ENCODE measurements around the gene BLVRA.
"Not testable (repeated sequence)": the region's sequence is repeated elsewhere in the genome, so short reads cannot be mapped to it uniquely, and the experiment has no call there.

Gene BLVRA

GRCh38 chr7:43808410-43808809 is 49.9 kb downstream of the BLVRA start:
- no peak for DNase-seq (ENCODE audit: low read depth)

- not testable (repeated sequence) for DNase-seq (ENCODE audit: low read depth)
These were observed 51.9 kb downstream of the BLVRA start for GRCh38 chr7:43810195-43810941.

- DNase-seq (ENCODE audit: low read depth): no peak
These were observed 56.9 kb downstream of the BLVRA start for GRCh38 chr7:43815373-43815772.

- DNase-seq (ENCODE audit: low read depth): not testable (repeated sequence)
These were observed 57.7 kb downstream of the BLVRA start for GRCh38 chr7:43816046-43816797.

- DNase-seq (ENCODE audit: low read depth): not testable (repeated sequence)
These were observed 64.9 kb downstream of the BLVRA start for GRCh38 chr7:43823425-43823824.

- no peak for DNase-seq (ENCODE audit: low read depth)
These were observed 65.5 kb downstream of the BLVRA start for GRCh38 chr7:43823941-43824340.

GRCh38 chr7:43824513-43824912 is 66.0 kb downstream of the BLVRA start:
- DNase-seq (ENCODE audit: low read depth): not testable (repeated sequence)

GRCh38 chr7:43824963-43825362 is 66.5 kb downstream of the BLVRA start:
- no peak for DNase-seq (ENCODE audit: low read depth)

- no peak for DNase-seq (ENCODE audit: low read depth)
These were observed 66.9 kb downstream of the BLVRA start for GRCh38 chr7:43825391-43825808.

- not testable (repeated sequence) for DNase-seq (ENCODE audit: low read depth)
These were observed 72.4 kb downstream of the BLVRA start for GRCh38 chr7:43830917-43831316.

- DNase-seq (ENCODE audit: low read depth): no peak
These were observed 76.2 kb downstream of the BLVRA start for GRCh38 chr7:43834463-43835251.

- no peak for DNase-seq (ENCODE audit: low read depth)
These were observed 79.8 kb downstream of the BLVRA start for GRCh38 chr7:43838201-43838658.

GRCh38 chr7:43843296-43843695 is 84.8 kb downstream of the BLVRA start:
- DNase-seq (ENCODE audit: low read depth): no peak

GRCh38 chr7:43844257-43844656 is 85.8 kb downstream of the BLVRA start:
- no peak for DNase-seq (ENCODE audit: low read depth)

GRCh38 chr7:43844662-43845061 is 86.2 kb downstream of the BLVRA start:
- no peak for DNase-seq (ENCODE audit: low read depth)

GRCh38 chr7:43847496-43847895 is 89.0 kb downstream of the BLVRA start:
- DNase-seq (ENCODE audit: low read depth): no peak

GRCh38 chr7:43849047-43849446 is 90.6 kb downstream of the BLVRA start:
- DNase-seq (ENCODE audit: low read depth): no peak

GRCh38 chr7:43850348-43851116 is 92.1 kb downstream of the BLVRA start:
- no peak for DNase-seq (ENCODE audit: low read depth)

- DNase-seq (ENCODE audit: low read depth): no peak
These were observed 93.3 kb downstream of the BLVRA start for GRCh38 chr7:43851805-43852204.

GRCh38 chr7:43855176-43855575 is 96.7 kb downstream of the BLVRA start:
- DNase-seq (ENCODE audit: low read depth): no peak

- no peak for DNase-seq (ENCODE audit: low read depth)
These were observed 97.8 kb downstream of the BLVRA start for GRCh38 chr7:43856316-43856715.
